ENCODE measurements around the gene FCHSD2.
"Not testable (repeated sequence)": the region's sequence is repeated elsewhere in the genome, so short reads cannot be mapped to it uniquely, and the experiment has no call there.

The FCHSD2 gene

GRCh38 chr11:73121692-73122091, 20.4 kb downstream of the FCHSD2 start:
- no peak for DNase-seq (ENCODE audit: low read depth)

- no peak for DNase-seq (ENCODE audit: low read depth)
Observed at GRCh38 chr11:73117071-73117470, 25.0 kb downstream of the FCHSD2 start.

- no peak for DNase-seq (ENCODE audit: low read depth)
Observed at GRCh38 chr11:73116636-73117035, 25.5 kb downstream of the FCHSD2 start.

- DNase-seq (ENCODE audit: low read depth) = no peak
Observed at GRCh38 chr11:73114835-73115220, 27.3 kb downstream of the FCHSD2 start.

- DNase-seq (ENCODE audit: low read depth) = no peak
Observed at GRCh38 chr11:73114110-73114834, 27.8 kb downstream of the FCHSD2 start.

GRCh38 chr11:73113426-73113825, 28.7 kb downstream of the FCHSD2 start:
- no peak for DNase-seq (ENCODE audit: low read depth)

- no peak for DNase-seq (ENCODE audit: low read depth)
Observed at GRCh38 chr11:73107597-73107996, 34.5 kb downstream of the FCHSD2 start.

- DNase-seq (ENCODE audit: low read depth) = no peak
Observed at GRCh38 chr11:73106347-73106746, 35.8 kb downstream of the FCHSD2 start.

GRCh38 chr11:73100578-73100977, 41.5 kb downstream of the FCHSD2 start:
- DNase-seq (ENCODE audit: low read depth) = no peak

GRCh38 chr11:73099512-73100266, 42.4 kb downstream of the FCHSD2 start:
- no peak for DNase-seq (ENCODE audit: low read depth)

- no peak for DNase-seq (ENCODE audit: low read depth)
Observed at GRCh38 chr11:73095613-73096012, 46.5 kb downstream of the FCHSD2 start.

- DNase-seq (ENCODE audit: low read depth) = no peak
Observed at GRCh38 chr11:73091521-73092305, 50.4 kb downstream of the FCHSD2 start.

GRCh38 chr11:73087730-73088129, 54.4 kb downstream of the FCHSD2 start:
- DNase-seq (ENCODE audit: low read depth) = no peak

GRCh38 chr11:73085189-73085875, 56.8 kb downstream of the FCHSD2 start:
- DNase-seq (ENCODE audit: low read depth) = no peak

GRCh38 chr11:73078631-73079030, 63.5 kb downstream of the FCHSD2 start:
- DNase-seq (ENCODE audit: low read depth) = no peak

- DNase-seq (ENCODE audit: low read depth) = no peak
Observed at GRCh38 chr11:73077454-73077853, 64.7 kb downstream of the FCHSD2 start.

GRCh38 chr11:73074319-73074718, 67.8 kb downstream of the FCHSD2 start:
- no peak for DNase-seq (ENCODE audit: low read depth)

- DNase-seq (ENCODE audit: low read depth) = no peak
Observed at GRCh38 chr11:73072935-73073481, 69.1 kb downstream of the FCHSD2 start.

- DNase-seq (ENCODE audit: low read depth) = no peak
Observed at GRCh38 chr11:73070653-73071052, 71.5 kb downstream of the FCHSD2 start.

GRCh38 chr11:73061857-73062424, 80.2 kb downstream of the FCHSD2 start:
- not testable (repeated sequence) for DNase-seq (ENCODE audit: low read depth)

- DNase-seq (ENCODE audit: low read depth) = not testable (repeated sequence)
Observed at GRCh38 chr11:73061434-73061833, 80.7 kb downstream of the FCHSD2 start.

GRCh38 chr11:73059915-73060314, 82.2 kb downstream of the FCHSD2 start:
- no peak for DNase-seq (ENCODE audit: low read depth)
